Loucy (cell line): ENCODE measurements around the gene VEPH1.

Source experiments
- H2AFZ ChIP-seq: fragments of 200-600 bp; sonication (generic); 2 replicates; pipeline ENCODE4 v1.6.0; 2016; ENCODE audit warnings: antibody characterized with exemption, mild to moderate bottlenecking, low read length, moderate library complexity
- H3F3A ChIP-seq: fragments of 200-600 bp; 2 replicates; pipeline ENCODE4 v1.6.0; 2016; ENCODE audit warnings: antibody characterized with exemption, low read depth, mild to moderate bottlenecking
- H3K27me3 ChIP-seq: fragments of 200-600 bp; sonication (generic); 2 replicates; pipeline ENCODE4 v1.6.1; 2014; ENCODE audit warnings: low read length, mild to moderate bottlenecking; ENCODE audit not compliant: insufficient read depth, poor library complexity, severe bottlenecking
- H3K36me3 ChIP-seq: fragments of 200-600 bp; sonication (generic); 2 replicates; pipeline ENCODE4 v1.6.1; 2016; ENCODE audit warnings: low read length; ENCODE audit not compliant: insufficient read depth
- H3K4me1 ChIP-seq: fragments of 200-600 bp; sonication (generic); 2 replicates; pipeline ENCODE4 v1.5.1; 2014; ENCODE audit warnings: low read length, mild to moderate bottlenecking; ENCODE audit not compliant: insufficient read depth, poor library complexity, severe bottlenecking
- H3K4me2 ChIP-seq: fragments of 200-600 bp; sonication (generic); 2 replicates; pipeline ENCODE4 v1.6.0; 2014; ENCODE audit warnings: antibody characterized with exemption, low read length, low read depth, mild to moderate bottlenecking; ENCODE audit not compliant: poor library complexity, severe bottlenecking
- H3K4me3 ChIP-seq: fragments of 200-600 bp; sonication (generic); 2 replicates; pipeline ENCODE4 v1.5.1; 2014; ENCODE audit warnings: low read length, mild to moderate bottlenecking, mixed read lengths; ENCODE audit not compliant: poor library complexity, severe bottlenecking
- H3K79me2 ChIP-seq: fragments of 200-600 bp; sonication (generic); 2 replicates; pipeline ENCODE4 v1.6.1; 2014; ENCODE audit warnings: low read length; ENCODE audit not compliant: insufficient read depth
- H3K9ac ChIP-seq: fragments of 200-600 bp; sonication (generic); 2 replicates; pipeline ENCODE4 v1.6.0; 2014; ENCODE audit warnings: mild to moderate bottlenecking, low read depth, low read length, moderate library complexity; ENCODE audit not compliant: poor library complexity, severe bottlenecking
- H3K9me2 ChIP-seq: fragments of 200-600 bp; sonication (generic); replicated peaks from 2 replicates; pipeline ENCODE4 v1.6.1; 2016; ENCODE audit warnings: low read depth, low read length, mixed read lengths
- H3K9me3 ChIP-seq: fragments of 200-600 bp; sonication (generic); 2 replicates; pipeline ENCODE4 v1.6.1; 2014; ENCODE audit warnings: mild to moderate bottlenecking, antibody characterized with exemption, low read length, low read depth; ENCODE audit not compliant: insufficient read depth
- H4K20me1 ChIP-seq: fragments of 200-600 bp; sonication (generic); 2 replicates; pipeline ENCODE4 v1.6.0; 2014; ENCODE audit warnings: antibody characterized with exemption, low read length, mild to moderate bottlenecking; ENCODE audit not compliant: insufficient read depth, poor library complexity, severe bottlenecking
- CTCF ChIP-seq: fragments of 200-600 bp; sonication (generic); conservative IDR thresholded peaks from 2 replicates; pipeline ENCODE4 v1.5.1; 2014; ENCODE audit warnings: mild to moderate bottlenecking, antibody characterized with exemption, low read length
- EZH2phosphoT487 ChIP-seq: fragments of 200-600 bp; IDR thresholded peaks from 2 replicates; pipeline ENCODE4 v1.6.1; 2018; ENCODE audit warnings: antibody characterized with exemption, mild to moderate bottlenecking, moderate library complexity, borderline replicate concordance

Gene VEPH1

DNA sequence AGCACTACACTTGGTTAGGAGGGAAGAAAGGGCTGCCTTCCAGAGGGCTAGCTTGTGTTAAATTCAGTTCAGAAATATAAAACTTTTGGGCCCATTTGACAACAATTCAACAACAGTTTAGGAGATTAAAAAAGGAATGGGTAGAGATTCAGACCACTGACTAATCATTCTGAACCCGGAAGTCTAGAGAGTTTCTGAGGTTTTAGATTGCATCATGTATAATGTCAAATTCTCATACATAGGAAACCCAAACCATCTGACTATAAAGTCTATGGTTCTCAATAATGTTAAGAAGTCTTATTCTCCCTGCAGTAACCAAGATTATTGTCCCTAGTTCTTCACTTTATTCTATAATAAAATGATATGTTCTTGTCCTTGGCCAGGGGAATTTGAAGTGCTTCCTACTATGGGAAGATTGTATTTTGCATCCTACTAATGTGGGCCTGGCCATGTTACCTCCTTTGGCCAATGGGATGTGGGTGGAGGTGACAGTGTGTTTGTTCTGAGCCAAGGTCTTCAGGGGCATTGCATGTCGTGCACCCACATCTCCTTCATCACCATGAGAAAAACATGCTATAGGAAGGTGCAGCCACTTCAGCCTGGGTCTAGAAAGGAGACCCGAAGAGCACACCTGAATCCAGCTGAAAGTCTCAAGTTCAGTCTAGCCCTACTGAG is 276.9 kb downstream of the VEPH1 start:
- no peak overlapping the region for H2AFZ ChIP-seq
- no peaks in the 10 kb centered on the region for H4K20me1 ChIP-seq
- H3K36me3 ChIP-seq, result no peaks in the 10 kb centered on the region

DNA sequence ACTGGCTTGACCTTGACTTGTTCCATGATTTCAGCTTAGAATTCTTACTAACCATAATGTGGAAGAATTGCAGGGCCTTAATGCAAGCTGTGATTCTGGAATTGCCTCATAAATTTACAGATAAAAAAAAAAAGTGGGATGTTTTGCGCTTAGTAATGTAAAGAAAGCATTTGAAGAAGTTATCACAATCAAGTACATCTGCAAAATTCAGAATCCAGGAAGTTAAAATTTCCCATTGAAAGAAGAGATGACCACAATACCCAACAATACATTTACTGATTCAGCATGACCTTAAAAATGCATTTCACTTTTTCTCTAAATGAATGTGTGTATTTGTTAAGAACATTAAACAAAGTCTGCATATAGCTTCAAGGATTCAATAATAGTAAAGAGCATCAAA is 278.2 kb downstream of the VEPH1 start:
- TF ChIP-seq EZH2phosphoT487 (no peak), CTCF (no peak)
- no peaks in the 10 kb centered on the region for H3K27me3 ChIP-seq
- no peaks in the 10 kb centered on the region for H3K36me3 ChIP-seq
- peaks cover 6% of the 10 kb centered on the region for H3K4me1 ChIP-seq
- no peaks in the 10 kb centered on the region for H3K79me2 ChIP-seq
- H3K9me2 ChIP-seq, result no peaks in the 10 kb centered on the region
- H2AFZ ChIP-seq, result no peak overlapping the region
- H3K9me3 ChIP-seq, result no peaks in the 10 kb centered on the region
- H3K9ac ChIP-seq, result no peak overlapping the region
- H3K4me2 ChIP-seq, result no peak overlapping the region
- no peak overlapping the region for H3K4me3 ChIP-seq
- H3F3A ChIP-seq, result no peaks in the 10 kb centered on the region
- H4K20me1 ChIP-seq, result no peaks in the 10 kb centered on the region

More for the DNA sequence above, 276.9 kb downstream of the VEPH1 start:
- H3F3A ChIP-seq, result no peaks in the 10 kb centered on the region
- TF ChIP-seq EZH2phosphoT487 (no peak), CTCF (no peak)
- H3K27me3 ChIP-seq, result no peaks in the 10 kb centered on the region
- H3K4me3 ChIP-seq, result no peak overlapping the region
- H3K9ac ChIP-seq, result no peak overlapping the region
- no peak overlapping the region for H3K4me2 ChIP-seq
- no peaks in the 10 kb centered on the region for H3K4me1 ChIP-seq
- no peaks in the 10 kb centered on the region for H3K9me3 ChIP-seq
- H3K9me2 ChIP-seq, result no peaks in the 10 kb centered on the region
- no peaks in the 10 kb centered on the region for H3K79me2 ChIP-seq

DNA sequence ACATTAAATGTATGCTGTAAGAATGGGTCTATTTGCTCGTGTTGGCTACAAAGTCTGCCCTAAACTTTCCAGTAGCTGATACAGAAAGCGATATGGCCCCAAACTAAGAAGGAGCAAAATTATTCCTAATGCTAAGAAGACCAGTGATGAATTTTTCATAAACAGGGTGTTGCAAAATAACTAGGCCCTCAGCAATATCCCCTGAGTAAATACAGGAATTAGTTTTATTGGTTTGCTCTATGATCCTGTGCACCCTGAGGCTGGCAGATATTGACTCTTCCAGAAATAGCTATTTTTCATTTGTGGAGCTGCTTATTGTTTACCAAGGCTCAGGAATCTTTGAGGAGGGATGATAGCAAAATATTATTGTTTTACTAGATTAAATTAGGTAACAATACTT is 282.3 kb downstream of the VEPH1 start:
- Histone ChIP-seq H3K4me2 (no peak overlapping the region), H3K9ac (no peak overlapping the region), H3K9me3 (no peaks in the 10 kb centered on the region), H3F3A (no peaks in the 10 kb centered on the region), H2AFZ (no peak overlapping the region), H3K4me1 (peaks cover 9% of the 10 kb centered on the region), H3K36me3 (no peaks in the 10 kb centered on the region), H3K79me2 (no peaks in the 10 kb centered on the region), H3K4me3 (no peak overlapping the region), H3K27me3 (no peaks in the 10 kb centered on the region), H4K20me1 (no peaks in the 10 kb centered on the region), H3K9me2 (no peaks in the 10 kb centered on the region)
- TF ChIP-seq CTCF, result no peak
- TF ChIP-seq EZH2phosphoT487, result no peak
